Activated T-cell treated with anti-CD3 and anti-CD28 coated beads for 1 hour (primary cell): ENCODE results near the gene RPTOR.
A peak's percentile ranks its signal among the peaks of the same experiment; 100 is the strongest.

Experiments used
- DNase-seq: peaks from one replicate; pipeline ENCODE4 v3.0.0-alpha.2; 2020; ENCODE audit warnings: low read depth

The RPTOR gene

GRCh38 chr17:80588702-80589383 lies 44.2 kb downstream of the RPTOR start:
- no peak for DNase-seq

DNA sequence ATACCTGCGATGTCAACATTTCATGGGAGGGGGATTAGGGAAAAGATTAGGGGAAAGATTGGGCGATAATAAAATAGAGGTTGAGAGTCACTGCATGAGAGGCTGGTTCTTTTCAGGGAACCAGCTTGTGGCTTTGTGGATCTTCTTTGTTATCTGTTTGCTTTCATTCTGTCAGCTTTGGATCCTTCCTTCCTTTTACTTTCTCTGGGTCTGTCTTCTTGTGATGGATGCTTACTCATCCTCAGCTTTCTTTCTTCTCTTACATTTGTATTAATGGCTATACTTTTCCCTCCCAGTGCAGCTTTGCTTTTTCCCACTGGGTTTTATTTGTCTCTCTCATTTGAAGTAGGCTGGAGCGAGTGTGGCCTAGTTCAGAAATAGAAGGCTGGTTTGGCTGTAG lies 47.1 kb downstream of the RPTOR start:
- DNase-seq, result no peak

DNA sequence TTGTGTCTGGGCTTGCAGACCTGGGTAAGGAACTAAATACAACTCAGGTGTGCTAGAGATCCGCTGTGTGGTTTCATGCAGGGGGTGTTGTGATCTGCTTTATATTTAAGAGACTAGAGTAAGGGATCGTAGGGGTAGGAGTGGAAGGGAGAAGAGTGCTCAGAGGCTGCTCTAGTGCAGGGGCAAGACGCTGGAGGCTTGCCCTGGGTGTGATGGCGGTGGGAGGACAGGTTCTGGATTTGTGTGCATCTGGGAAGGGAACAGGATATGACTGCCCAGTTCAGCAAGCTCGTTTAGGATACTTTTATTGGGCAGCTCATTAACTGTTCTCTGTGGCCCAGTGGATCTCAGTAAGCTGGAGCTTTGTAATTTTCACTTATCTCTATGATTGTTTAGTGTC lies 47.6 kb downstream of the RPTOR start:
- no peak for DNase-seq

- no peak for DNase-seq
Measured at GRCh38 chr17:80593181-80593580, 48.5 kb downstream of the RPTOR start.

- DNase-seq, result no peak
Measured at GRCh38 chr17:80594431-80595269, 50.0 kb downstream of the RPTOR start.

- no peak for DNase-seq
Measured at GRCh38 chr17:80596760-80597608, 52.3 kb downstream of the RPTOR start.

DNA sequence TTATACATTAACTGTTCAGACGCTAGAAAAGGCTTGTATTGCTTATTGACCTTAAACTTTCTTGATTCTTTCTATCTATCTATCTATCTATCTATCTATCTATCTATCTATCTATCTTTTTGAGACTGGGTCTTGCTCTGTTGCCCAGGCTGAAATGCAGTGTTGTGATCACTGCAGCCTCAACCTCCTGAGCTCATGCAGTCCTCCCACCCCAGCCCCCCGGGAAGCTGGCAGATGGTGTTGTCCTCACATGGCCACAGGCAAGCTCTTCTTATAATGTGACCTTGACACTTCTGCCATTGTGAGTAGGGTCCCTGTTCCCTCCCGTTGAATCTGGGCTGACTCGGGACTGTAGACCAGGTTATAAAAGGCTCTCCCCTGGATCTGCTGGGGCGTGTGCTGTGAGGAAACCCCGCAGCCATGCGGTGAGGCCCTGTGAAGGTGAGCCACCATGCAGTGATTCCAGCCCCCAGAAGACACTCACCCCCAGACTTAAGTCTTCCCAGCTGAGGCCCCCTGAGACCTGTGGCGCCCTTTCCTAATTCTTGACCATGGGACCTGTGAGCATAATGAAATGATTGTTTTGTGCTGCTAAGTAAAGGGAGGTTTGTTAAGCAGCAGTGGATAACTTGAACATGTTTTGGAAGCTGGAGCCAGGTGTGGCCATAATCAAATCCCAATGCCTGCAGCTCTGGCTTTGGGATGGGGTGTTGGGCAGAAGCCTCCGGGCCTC lies 54.3 kb downstream of the RPTOR start:
- no peak for DNase-seq

DNA sequence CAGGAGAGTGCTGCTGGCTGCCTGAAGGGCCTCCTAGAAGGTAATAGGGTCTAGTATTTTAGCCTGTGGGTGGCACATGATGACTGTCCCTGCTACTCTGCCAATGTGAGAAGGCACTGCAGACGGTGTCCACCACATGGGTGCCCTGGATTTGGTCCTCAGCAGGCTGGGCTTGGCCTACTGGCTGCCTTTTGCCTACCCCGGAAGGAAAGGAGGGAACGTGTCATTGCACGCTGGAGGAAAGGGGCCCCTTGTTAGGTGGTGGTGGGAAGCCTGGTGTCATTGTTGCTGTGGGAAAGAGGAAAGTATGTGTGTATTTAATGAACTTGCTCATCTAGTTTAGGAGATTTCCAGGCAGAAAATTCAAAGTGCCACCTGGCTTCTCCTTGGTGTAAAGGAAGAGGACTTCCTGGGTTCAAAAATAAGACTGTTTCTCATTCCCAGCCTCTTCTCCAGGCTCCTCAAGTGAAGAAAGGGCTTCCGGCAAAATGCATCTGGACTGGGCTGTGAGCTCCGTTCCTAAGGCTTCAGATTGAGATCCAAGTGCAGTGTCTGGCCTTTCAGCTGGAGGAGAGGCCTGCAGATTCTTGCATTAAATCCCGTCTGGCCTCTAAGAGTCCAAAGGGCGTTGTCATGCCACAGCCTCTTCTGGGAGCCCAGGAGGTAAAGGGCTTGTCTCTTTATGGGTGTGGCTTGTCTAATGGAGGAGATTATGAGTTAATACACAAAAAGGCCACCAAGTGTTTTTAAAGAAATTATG lies 55.1 kb downstream of the RPTOR start:
- DNase-seq, result no peak

DNA sequence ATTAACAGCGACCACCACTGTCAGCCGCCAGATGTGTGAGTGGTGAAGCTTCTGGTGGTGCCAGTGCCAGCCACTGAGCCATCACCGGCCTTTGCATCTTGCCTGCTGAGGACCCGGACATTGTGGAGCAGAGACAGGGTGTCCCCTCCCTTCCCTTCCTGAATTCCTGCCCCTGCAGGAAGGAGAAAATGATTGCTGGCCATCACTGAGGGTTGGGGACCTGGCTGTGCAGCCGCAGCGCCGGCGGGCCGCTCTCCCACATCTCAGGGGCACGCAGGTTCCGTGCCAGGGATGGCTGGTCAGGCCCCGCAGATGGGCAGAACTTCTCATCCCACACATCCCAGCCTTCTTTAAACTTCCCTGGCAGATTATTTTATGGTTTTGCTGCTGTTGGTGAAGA lies 56.5 kb downstream of the RPTOR start:
- DNase-seq, result no peak

DNA sequence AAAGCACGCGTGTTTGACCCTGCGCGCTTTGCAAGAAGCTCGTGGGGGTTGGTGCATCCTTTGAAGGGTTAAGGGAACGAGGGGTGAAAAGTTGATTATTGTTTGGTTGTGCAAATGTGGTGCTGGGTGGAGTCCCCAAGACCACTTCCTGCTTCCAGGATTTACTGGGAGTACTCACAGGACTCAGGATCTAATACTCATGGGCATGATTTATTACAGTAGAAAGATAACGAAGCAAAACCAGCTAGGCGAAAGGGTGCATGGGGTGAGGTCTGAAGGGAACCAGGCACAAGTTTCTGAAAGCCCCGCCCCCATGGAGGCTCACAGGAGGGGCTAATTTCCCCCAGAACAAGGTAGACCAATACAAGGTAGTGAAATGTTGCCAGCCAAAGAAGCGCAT lies 58.8 kb downstream of the RPTOR start:
- no peak for DNase-seq

DNA sequence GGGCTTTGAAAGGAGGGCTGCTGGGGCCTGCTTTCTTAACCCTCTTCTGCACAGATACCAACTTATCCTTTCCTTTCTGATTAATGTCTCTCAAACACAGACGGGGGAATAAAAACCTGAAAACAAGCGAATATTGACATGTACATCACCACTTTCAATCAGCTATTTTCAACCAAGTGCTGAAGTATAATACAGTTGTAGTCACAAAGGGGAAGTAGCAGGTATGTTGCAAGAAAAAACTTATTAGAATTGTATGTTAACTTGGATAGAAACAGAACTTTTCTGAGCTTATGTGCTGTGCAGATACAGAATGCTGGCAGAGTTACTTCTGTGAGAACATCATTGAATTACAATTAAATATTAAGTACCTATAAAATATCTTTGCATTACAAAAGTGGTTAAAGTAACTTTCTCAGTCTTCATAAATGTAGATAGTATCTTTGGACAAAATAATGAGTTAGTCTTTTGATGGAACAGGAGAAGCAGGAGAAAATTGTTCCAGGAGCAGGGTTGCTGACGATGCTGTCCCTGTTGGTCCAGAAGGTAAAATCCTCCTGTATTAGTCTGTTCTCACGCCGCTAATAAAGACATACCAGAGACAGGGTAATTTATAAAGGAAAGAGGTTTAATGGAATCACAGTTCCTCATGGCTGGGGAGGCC lies 59.5 kb downstream of the RPTOR start:
- no peak for DNase-seq

DNA sequence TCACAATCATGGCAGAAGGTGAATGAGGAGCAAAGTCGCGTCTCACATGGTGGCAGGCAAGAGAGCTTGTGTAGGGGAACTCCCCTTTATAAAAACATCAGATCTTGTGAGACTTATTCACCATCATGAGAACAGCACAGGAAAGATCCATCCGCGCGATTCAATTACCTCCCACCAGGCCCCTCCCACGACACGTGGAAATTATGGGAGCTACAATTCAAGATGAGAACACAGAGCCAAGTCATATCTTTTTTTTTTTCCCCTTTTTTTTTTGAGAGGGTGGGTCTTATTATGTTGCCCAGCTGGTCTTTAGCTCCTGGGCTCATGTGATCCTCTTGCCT lies 60.0 kb downstream of the RPTOR start:
- DNase-seq, result no peak

DNA sequence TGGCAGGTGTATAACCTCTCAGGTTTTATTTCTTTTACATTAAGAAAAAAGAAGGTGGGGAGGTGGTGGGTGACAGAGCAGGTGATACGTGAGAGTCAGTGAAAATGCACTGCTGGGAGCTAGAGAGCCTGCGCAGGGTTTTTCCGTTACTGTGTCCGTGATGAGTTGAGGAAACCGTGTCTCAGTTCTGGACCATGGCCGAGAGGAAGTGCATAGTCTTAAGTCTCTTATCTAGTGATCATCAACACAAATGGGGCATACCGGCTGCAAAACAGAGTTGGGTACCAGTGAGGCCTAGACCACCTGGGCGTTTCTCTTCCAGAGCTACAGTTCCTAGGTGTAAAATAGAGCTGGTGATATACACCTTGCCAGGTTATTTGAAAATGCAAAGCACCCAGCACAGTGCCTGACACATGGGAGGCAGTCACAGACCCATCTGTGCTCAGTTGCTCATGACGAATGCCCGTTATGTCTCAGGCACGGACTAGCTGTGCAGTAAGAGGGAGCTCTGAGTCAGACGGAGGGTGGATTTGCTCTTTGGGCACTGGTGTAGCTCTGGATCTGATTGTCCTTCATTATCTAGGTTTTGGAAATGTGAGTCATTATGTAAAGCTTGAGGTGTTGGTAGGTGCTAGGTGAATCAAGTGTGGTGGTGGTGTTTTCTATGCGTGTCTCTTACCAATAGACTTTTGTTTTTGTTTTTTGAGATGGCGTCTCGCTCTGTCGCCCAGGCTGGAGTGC lies 60.9 kb downstream of the RPTOR start:
- DNase-seq, result peak; percentile 12

DNA sequence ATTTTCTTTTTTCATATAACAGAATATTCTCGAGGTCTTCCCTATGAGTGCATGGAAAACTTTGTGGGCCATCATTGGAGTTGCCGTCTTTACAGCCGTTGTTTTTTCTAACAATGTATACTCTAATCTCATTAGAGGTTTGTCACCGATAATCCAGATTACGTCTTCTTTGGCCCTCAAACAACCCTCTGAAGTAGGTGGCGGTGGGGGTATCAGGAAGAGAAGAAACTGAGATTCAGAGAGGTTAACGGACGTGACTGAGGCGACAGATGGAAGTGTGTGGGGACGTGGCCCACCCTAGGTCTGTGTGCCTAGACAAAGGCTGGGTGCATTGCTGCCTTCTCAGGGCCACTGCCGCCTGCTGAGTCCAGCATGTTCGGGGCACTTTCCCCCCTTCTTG lies 63.7 kb downstream of the RPTOR start:
- no peak for DNase-seq

- DNase-seq, result no peak
Measured at GRCh38 chr17:80609757-80610156, 65.1 kb downstream of the RPTOR start.

- DNase-seq, result no peak
Measured at GRCh38 chr17:80611816-80612215, 67.2 kb downstream of the RPTOR start.

DNA sequence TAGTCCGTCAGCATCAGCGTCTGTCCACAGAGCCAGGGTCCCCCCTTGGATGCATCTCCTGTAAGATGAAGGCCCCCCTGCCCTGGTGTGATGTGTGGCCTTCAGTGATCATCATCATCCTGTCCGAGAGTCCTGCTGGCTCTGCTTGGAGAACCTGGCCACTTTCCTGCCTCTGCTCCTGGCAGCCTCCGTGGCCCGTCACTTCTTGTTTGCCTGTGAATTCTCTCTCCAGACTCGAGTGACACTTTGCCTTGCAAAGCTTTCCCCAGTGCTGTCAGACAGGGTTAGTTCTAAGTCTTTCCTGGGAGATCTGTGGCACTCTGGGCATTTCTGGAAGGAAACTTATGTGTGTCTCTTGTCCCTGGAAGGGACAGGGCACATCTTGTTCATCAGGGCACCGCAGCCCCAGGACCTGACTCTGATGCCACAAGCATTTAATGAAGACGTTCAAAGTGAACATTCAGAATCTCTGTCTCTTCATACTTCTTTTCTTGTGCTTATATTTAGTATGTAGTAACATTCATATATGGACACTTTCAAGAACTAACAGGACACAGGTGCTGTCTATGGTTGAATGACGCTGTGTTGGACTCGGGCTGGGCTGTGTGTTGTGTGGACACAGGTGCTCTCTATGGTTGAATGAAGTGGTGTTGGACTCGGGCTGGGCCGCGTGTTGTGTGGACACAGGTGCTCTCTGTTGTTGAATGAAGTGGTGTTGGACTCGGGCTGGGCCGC lies 68.5 kb downstream of the RPTOR start:
- no peak for DNase-seq

GRCh38 chr17:80613732-80614071 lies 69.1 kb downstream of the RPTOR start:
- DNase-seq, result no peak

DNA sequence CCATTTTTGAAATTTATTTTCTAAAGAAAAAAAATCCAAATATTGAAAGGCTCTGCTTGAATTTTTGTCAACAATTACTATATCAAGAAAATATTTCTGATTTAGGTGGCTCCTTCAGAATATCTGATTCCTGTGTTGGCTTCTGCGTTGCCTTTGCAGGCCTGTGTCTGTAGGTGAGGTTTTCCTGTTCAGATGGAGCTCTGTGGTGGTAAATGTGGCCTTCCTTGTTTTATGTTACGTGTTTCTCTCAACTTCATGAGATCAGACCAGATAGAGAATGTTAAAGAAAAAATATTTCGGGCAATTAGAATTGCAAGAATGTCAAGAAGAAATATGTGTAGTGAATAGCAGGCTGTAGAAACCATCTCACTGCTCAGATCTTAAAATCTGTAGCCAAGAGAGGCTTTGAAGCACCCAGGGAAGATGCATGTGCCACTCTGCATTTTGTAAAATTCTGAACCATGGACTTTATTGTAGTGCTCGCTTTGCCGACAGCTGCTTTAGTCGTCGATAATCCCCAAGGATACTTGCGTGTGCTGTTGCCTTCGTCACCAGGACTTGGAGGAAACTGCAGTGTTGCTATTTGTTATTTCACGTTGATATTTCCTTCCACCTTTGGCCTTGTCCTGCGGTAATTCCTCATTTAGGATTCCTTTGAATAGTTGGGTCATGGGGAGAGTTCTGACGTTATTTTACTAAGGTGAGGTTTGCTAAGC lies 69.9 kb downstream of the RPTOR start:
- DNase-seq, result no peak
